Gastroesophageal sphincter (tissue), 3 donors: ENCODE measurements around the gene OAS3.

ENCODE experiments used
- EP300 ChIP-seq: sonication (generic); formaldehyde crosslinking; IDR thresholded peaks from one replicate; pipeline ENCODE4 v1.6.1; 2017; ENCODE audit warnings: antibody characterized with exemption, mild to moderate bottlenecking
- POLR2A ChIP-seq, 2 donors: fragments of 450-650 bp; IDR thresholded peaks; one replicate each; pipeline ENCODE4 v1.6.1; 2017; ENCODE audit warnings: antibody characterized with exemption in 2 of 2, mild to moderate bottlenecking in 2 of 2, moderate library complexity in 1 of 2
- POLR2AphosphoS5 ChIP-seq: sonication (generic); formaldehyde crosslinking; IDR thresholded peaks from one replicate; pipeline ENCODE4 v1.6.1; 2017; ENCODE audit warnings: antibody characterized with exemption
- TF ChIP-seq, protein P1 (sequence below), 4 experiments: fragments of 200-600 bp in 2 of 4; fragments of 450-650 bp in 2 of 4; sonication (generic) in 1 of 4; IDR thresholded peaks; one replicate each; pipeline ENCODE4 v1.5.1; 2017 to 2019; ENCODE audit warnings: antibody characterized with exemption in 4 of 4, mild to moderate bottlenecking in 2 of 4, moderate library complexity in 2 of 4

DNA sequence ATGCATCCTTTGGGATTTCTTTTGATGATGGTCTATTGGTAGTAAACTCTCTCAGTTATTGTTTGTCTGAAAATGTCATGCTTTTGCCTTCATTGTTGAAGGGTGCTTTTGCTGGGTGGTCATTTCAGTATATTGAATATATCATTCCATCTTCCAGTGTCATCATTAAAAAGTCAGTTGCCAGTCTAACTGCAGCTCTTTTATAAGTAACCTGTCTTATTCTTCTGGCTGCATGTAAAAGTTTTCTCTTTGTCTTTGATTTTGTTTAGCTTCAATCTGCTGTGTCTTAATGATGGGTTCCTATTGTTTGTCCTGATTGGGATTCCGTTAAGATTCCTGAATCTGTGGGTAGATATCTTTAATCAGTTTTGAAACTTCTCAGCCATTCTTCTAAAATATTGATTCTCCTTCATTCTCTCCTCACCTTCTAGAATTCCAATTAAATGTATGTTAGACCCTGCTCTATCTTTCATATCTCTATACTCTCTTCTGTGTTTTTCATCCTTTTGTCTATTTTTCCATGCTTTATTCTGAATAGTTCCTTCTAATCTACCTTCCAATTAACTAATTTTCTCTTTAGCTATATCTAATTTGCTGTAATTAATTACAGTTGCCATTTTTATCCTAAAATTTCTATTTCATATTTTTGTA is 25.1 kb upstream of the OAS3 start:
- no peak for TF ChIP-seq EP300
- TF ChIP-seq, protein P1, sequence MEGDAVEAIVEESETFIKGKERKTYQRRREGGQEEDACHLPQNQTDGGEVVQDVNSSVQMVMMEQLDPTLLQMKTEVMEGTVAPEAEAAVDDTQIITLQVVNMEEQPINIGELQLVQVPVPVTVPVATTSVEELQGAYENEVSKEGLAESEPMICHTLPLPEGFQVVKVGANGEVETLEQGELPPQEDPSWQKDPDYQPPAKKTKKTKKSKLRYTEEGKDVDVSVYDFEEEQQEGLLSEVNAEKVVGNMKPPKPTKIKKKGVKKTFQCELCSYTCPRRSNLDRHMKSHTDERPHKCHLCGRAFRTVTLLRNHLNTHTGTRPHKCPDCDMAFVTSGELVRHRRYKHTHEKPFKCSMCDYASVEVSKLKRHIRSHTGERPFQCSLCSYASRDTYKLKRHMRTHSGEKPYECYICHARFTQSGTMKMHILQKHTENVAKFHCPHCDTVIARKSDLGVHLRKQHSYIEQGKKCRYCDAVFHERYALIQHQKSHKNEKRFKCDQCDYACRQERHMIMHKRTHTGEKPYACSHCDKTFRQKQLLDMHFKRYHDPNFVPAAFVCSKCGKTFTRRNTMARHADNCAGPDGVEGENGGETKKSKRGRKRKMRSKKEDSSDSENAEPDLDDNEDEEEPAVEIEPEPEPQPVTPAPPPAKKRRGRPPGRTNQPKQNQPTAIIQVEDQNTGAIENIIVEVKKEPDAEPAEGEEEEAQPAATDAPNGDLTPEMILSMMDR (IDR thresholded peaks at IDR 0.05) = no peak
- no peak for TF ChIP-seq POLR2A (IDR thresholded peaks at IDR 0.05)
- TF ChIP-seq POLR2AphosphoS5 = no peak
